Fibroblast of gingiva (primary cell): ENCODE results near the gene OASL.
A peak's percentile ranks its signal among the peaks of the same experiment; 100 is the strongest.

Experiments used
- DNase-seq: peaks from one replicate; pipeline ENCODE4 v3.0.0-alpha.2; 2011; ENCODE audit warnings: low read depth

Gene OASL

DNA sequence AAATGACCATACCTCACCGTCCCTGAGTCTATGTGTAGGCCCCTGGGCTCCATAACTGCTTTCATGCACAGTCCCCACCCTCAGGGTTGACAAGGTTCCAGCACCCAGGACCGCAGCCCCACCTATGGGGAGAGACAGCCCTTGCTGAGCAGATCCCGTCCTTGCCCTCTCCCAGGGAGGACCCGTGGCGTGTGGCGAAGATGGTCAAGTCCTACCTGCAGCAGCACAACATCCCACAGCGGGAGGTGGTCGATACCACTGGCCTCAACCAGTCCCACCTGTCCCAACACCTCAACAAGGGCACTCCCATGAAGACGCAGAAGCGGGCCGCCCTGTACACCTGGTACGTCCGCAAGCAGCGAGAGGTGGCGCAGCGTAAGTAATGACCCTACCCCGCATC, 50.4 kb downstream of the OASL start:
- no peak for DNase-seq

GRCh38 chr12:120988234-120988633, 50.8 kb downstream of the OASL start:
- no peak for DNase-seq

- no peak for DNase-seq
These were observed 54.6 kb downstream of the OASL start for GRCh38 chr12:120984351-120984898.

GRCh38 chr12:120983759-120984158, 55.3 kb downstream of the OASL start:
- DNase-seq, result no peak

DNA sequence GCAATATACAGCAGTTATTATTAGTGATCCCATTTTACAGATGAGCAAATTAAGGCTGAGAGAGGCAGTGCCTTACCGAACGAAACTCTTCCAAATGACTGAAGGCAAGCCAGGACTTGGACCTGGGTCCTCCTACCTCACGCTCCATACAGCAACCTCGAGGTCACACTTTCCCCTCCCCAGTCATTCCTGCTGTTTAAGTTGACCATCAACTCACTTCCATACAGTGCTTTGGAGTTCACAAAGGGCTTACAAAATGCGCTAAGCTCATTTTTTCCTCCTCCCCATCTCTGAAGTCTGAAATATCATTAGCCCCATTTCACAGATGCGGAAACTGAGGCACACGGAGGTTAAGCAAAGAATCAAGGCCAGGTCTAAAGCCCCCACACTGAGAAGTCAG, 56.4 kb downstream of the OASL start:
- DNase-seq, result no peak

DNA sequence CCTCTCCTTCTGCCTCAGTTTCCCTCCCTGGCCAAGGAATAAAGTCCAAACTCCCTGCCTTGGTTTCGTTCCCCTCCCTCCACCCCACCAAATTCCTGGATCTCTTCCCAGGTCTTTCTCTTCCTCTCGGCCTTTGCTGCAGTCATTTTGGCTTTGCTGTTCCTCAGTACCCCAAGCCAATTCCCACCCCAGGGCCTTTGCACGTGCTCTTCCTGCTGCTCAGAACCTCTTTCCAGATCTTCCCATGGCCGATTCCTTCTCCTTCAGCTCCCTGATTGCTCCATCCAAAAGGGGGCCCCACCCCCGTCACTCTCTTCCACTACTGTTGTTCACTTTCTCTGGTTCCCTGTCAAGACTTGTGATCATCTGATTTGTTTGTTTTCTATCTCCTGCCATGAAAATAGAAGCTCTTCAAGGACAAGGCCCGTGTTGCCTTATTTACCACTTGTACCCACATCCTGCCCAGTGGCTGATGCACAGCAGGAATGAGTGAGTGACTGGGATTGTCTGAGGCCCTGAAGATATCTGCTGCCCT, 57.6 kb downstream of the OASL start:
- DNase-seq, result no peak

DNA sequence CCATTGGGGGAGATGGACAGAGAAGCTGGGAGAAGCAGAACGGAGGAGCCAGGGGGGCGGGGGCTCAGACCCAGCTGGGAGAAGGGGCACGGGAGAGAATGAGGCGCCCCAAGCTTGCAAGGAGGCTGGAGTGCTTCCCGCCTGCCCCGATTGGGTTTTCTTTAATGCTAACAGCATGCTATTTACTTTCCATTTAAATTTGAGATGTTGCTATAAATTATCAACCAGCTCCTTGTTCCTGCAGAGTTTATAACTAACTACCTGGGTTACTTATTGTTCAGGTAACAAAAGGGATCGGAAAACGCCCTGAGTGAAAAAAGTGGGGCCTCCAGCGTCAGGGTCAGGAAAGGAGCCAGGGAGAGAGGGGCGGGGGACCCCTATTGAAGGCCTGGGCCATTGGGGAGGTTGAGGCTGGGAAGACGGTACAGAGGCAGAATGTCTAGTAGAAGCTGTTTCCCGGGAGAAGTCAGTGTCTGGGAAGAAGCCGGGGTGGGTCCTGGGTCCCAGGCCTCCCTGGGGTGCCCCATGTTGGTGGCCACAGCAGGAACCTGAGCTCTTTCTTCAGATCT, 58.2 kb downstream of the OASL start:
- DNase-seq, result no peak

- no peak for DNase-seq
These were observed 59.0 kb downstream of the OASL start for GRCh38 chr12:120979862-120980696.

GRCh38 chr12:120979220-120979861, 59.7 kb downstream of the OASL start:
- DNase-seq, result no peak

DNA sequence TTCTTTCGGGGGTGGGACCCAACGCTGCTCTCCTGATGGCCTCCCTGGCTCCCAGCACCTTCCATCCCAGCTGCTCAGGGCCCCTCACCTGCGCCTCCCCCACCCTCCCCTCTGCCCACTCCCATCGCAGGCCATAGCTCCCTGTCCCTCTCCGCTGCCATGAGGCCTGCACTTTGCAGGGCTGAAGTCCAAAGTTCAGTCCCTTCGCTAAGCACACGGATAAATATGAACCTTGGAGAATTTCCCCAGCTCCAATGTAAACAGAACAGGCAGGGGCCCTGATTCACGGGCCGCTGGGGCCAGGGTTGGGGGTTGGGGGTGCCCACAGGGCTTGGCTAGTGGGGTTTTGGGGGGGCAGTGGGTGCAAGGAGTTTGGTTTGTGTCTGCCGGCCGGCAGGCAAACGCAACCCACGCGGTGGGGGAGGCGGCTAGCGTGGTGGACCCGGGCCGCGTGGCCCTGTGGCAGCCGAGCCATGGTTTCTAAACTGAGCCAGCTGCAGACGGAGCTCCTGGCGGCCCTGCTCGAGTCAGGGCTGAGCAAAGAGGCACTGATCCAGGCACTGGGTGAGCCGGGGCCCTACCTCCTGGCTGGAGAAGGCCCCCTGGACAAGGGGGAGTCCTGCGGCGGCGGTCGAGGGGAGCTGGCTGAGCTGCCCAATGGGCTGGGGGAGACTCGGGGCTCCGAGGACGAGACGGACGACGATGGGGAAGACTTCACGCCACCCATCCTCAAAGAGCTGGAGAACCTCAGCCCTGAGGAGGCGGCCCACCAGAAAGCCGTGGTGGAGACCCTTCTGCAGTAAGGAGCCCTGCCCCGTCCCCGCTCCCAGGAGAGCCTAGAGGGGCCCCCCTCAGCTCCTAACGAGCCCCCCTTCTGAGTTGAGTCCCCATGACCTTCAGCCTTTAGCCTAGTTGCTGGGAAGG, 60.5 kb downstream of the OASL start, which contains the start of gene HNF1A:
TSS of gene HNF1A (plus strand) at position 248 of the 924 bp plus-strand sequence. CDS start at position 474, 226 bp downstream.
- no peak for DNase-seq

- no peak for DNase-seq
These were observed 61.3 kb downstream of the OASL start for GRCh38 chr12:120977531-120978295.

- no peak for DNase-seq
These were observed 66.0 kb downstream of the OASL start for GRCh38 chr12:120972870-120973543.

DNA sequence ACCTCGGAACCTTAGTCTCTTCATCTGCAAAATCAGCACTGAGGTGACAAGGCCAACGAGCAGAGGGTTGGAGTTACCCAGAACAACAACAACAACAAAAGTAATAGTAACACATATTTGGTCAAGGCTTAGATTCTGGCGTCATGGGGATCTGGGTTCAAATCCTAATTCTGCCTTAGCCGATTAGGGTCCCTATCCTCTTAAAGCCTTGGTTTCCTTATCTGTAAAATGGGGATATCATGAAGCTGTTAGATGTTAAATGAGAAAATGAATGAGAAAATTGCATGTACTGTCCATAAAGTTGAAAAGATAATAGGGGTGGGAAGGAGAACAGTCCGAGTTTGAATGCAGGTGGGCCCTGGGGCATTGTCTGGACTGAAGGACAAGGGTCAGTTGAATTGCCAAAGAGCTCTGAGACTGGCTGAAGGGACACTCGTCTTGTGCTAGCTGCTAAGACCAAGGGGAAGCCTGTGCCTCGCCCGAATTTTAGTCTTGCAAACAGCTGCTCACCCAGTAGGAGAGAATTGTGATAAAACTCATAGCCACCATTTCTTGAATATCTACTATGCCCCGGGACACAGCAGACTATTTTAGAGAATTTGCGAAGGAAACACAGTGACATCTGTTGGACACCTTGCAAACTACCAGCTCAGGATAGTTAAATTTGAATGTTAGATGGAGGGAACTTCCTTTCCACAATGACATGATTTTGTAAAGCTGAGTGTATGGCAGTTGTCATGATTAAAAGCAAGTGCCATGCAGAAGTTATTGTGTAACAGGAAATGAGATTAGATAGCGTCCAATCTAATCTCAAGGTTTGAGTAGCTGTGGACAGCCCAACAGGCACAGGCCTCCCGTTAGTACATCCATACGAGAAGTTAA, 67.5 kb downstream of the OASL start:
- peak; percentile 51 for DNase-seq

GRCh38 chr12:120970310-120970709, 68.7 kb downstream of the OASL start:
- no peak for DNase-seq
